ENCODE data around the gene REEP1. TPM values are rescaled to one million over a fixed set of nuclear protein-coding genes. Genes with fewer than 3 reads are reported as not detected.

REEP1 gene
- total RNA-seq, 1 experiment from 2014 or later, result 5.9 TPM

GRCh38 chr2:86226636-86227520, 110.5 kb downstream of the REEP1 start:
- Histone ChIP-seq H3K9me2 (ENCODE audit: insufficient read depth) (no peaks in the 10 kb centered on the region), H3K79me2 (ENCODE audit: insufficient read depth, low read length) (no peaks in the 10 kb centered on the region), H3K4me1 (ENCODE audit: control insufficient read depth in 1 of 2, insufficient read depth in 2 of 2, low read length in 2 of 2) (no peaks in the 10 kb centered on the region; a peak in 1 of 4 replicates), H3K9me3 (ENCODE audit: control insufficient read depth in 1 of 2, insufficient read depth in 1 of 2, low read depth in 1 of 2, low read length in 2 of 2) (no peaks in the 10 kb centered on the region), H3K9ac (ENCODE audit: low read length) (no peak overlapping the region), H3K27ac (ENCODE audit: low read depth, low read length) (no peak overlapping the region), H3K4me2 (ENCODE audit: low read length) (no peak overlapping the region), H2AFZ (ENCODE audit: low read depth, low read length, poor library complexity, severe bottlenecking) (no peak overlapping the region), H3K4me3 (replicated peaks in 1 of 2; ENCODE audit: low read depth in 1 of 2, low read length in 2 of 2) (no peak overlapping the region), H4K20me1 (ENCODE audit: insufficient read depth) (no peaks in the 10 kb centered on the region), H3K27me3 (ENCODE audit: insufficient read depth, low read length) (no peaks in the 10 kb centered on the region), H3K36me3 (ENCODE audit: control insufficient read depth in 1 of 2, insufficient read depth in 2 of 2, low read length in 2 of 2) (no peaks in the 10 kb centered on the region)
- intact Hi-C loops (cut with micrococcal nuclease), result no loop called here
- no TSS peak for BruUV-seq (replicated peaks)
- ChIA-PET CTCF (no interaction called here), RAD21 (ENCODE audit: low non-redundant PET in 1 of 2, low total read pairs in 2 of 2, uncharacterized antibody in 2 of 2, unreplicated experiment in 2 of 2) (no interaction called here), POLR2A (interaction anchor here (0.6 kb wide), 1 partner anchor 38 kb away, joined by 7 read pairs; no protein-coding TSS in a partner anchor)
- ATAC-seq, result no peak
- no peak for DNase-seq (ENCODE audit: low read depth, low spot score)
- TF ChIP-seq CEBPB (IDR thresholded peaks at IDR 0.05; ENCODE audit: low read depth), result no peak
- no peak for TF ChIP-seq RAD21 (IDR thresholded peaks at IDR 0.05; ENCODE audit: low read depth)
- TF ChIP-seq EZH2 (IDR thresholded peaks at IDR 0.05), result no peak
- TF ChIP-seq ELF1 (IDR thresholded peaks at IDR 0.05; ENCODE audit: borderline replicate concordance, low read depth), result no peak
- TF ChIP-seq FOSL1 (IDR thresholded peaks at IDR 0.05; ENCODE audit: low read depth), result no peak
- TF ChIP-seq ATF3 (IDR thresholded peaks at IDR 0.05), result no peak
- no peak for TF ChIP-seq ZNF274 (IDR thresholded peaks at IDR 0.05; ENCODE audit: low read depth, low read length)
- no peak for TF ChIP-seq REST (IDR thresholded peaks at IDR 0.05; ENCODE audit: low read depth)
- no peak for TF ChIP-seq EGR1 (IDR thresholded peaks at IDR 0.05; ENCODE audit: low read depth)
- TF ChIP-seq JUND (IDR thresholded peaks at IDR 0.05), result no peak
- no peak for TF ChIP-seq EZH2phosphoT487 (IDR thresholded peaks at IDR 0.05; ENCODE audit: borderline replicate concordance)
- no peak for TF ChIP-seq SP1 (IDR thresholded peaks at IDR 0.05; ENCODE audit: low read depth)
- no peak for TF ChIP-seq TCF7L2 (IDR thresholded peaks at IDR 0.05; ENCODE audit: borderline replicate concordance, extremely low read depth, insufficient read depth, insufficient read length)
- TF ChIP-seq ZBTB33 (IDR thresholded peaks at IDR 0.05; ENCODE audit: extremely low read depth, insufficient replicate concordance, low read length), result no peak
- no peak for TF ChIP-seq YY1 (IDR thresholded peaks at IDR 0.05; ENCODE audit: extremely low read depth, insufficient replicate concordance, low read depth, low read length)

All from HCT116 (cell line).